IPS-18a (cell line): ENCODE data around the gene CD226.

ENCODE experiments used
- H3K27ac ChIP-seq: one replicate; pipeline ENCODE4 v1.5.1; 2013; ENCODE audit warnings: low read length
- H3K27me3 ChIP-seq: one replicate; pipeline ENCODE4 v1.6.1; 2013; ENCODE audit warnings: mild to moderate bottlenecking, low read length; ENCODE audit not compliant: control insufficient read depth, insufficient read depth
- H3K36me3 ChIP-seq: one replicate; pipeline ENCODE4 v1.6.1; 2013; ENCODE audit warnings: low read depth, low read length; ENCODE audit not compliant: control insufficient read depth
- H3K4me1 ChIP-seq: one replicate; pipeline ENCODE4 v1.6.1; 2013; ENCODE audit warnings: low read depth, low read length; ENCODE audit not compliant: control insufficient read depth
- H3K4me3 ChIP-seq: one replicate; pipeline ENCODE4 v1.5.1; 2013; ENCODE audit warnings: low read length
- H3K9ac ChIP-seq: one replicate; pipeline ENCODE4 v1.6.1; 2013; ENCODE audit warnings: mild to moderate bottlenecking, low read length, moderate library complexity
- H3K9me3 ChIP-seq: one replicate; pipeline ENCODE4 v1.6.1; 2013; ENCODE audit warnings: low read depth, low read length; ENCODE audit not compliant: control insufficient read depth

Gene CD226

GRCh38 chr18:69947361-69948133 is at the start of gene CD226:
TSS of gene CD226 (minus strand) at chr18:69947873. CDS start at chr18:69947406, 467 bp downstream.
- no peaks in the 10 kb centered on the region for H3K27me3 ChIP-seq
- H3K27ac ChIP-seq = no peak within 1 kb of the TSS
- no peak within 1 kb of the TSS for H3K9ac ChIP-seq
- no peaks in the 10 kb centered on the region for H3K36me3 ChIP-seq
- H3K4me3 ChIP-seq = no peak within 1 kb of the TSS
- H3K4me1 ChIP-seq = peaks cover 6% of the 10 kb centered on the region
- H3K9me3 ChIP-seq = no peaks in the 10 kb centered on the region

- no peak overlapping the region for H3K9ac ChIP-seq
- no peak overlapping the region for H3K4me3 ChIP-seq
- H3K4me1 ChIP-seq = peaks cover 24% of the 10 kb centered on the region
- no peaks in the 10 kb centered on the region for H3K36me3 ChIP-seq
- no peaks in the 10 kb centered on the region for H3K27me3 ChIP-seq
- no peaks in the 10 kb centered on the region for H3K9me3 ChIP-seq
- H3K27ac ChIP-seq = no peak overlapping the region
Observed at GRCh38 chr18:69996951-69997798, 49.5 kb upstream of the CD226 start.

GRCh38 chr18:69996417-69996816 is 48.7 kb upstream of the CD226 start:
- H3K27ac ChIP-seq = no peak overlapping the region
- H3K27me3 ChIP-seq = no peaks in the 10 kb centered on the region
- H3K4me3 ChIP-seq = no peak overlapping the region

GRCh38 chr18:69995774-69996173 is 48.1 kb upstream of the CD226 start:
- Histone ChIP-seq H3K36me3 (no peaks in the 10 kb centered on the region), H3K27ac (no peak overlapping the region), H3K4me1 (peaks cover 24% of the 10 kb centered on the region), H3K9me3 (no peaks in the 10 kb centered on the region), H3K27me3 (no peaks in the 10 kb centered on the region), H3K9ac (no peak overlapping the region), H3K4me3 (no peak overlapping the region)

More at GRCh38 chr18:69996417-69996816, 48.7 kb upstream of the CD226 start:
- H3K36me3 ChIP-seq = no peaks in the 10 kb centered on the region
- H3K4me1 ChIP-seq = peaks cover 24% of the 10 kb centered on the region
- no peak overlapping the region for H3K9ac ChIP-seq
- H3K9me3 ChIP-seq = no peaks in the 10 kb centered on the region

GRCh38 chr18:69992776-69993175 is 45.1 kb upstream of the CD226 start:
- Histone ChIP-seq H3K36me3 (no peaks in the 10 kb centered on the region), H3K27ac (no peak overlapping the region), H3K9ac (no peak overlapping the region), H3K4me3 (no peak overlapping the region), H3K9me3 (no peaks in the 10 kb centered on the region), H3K27me3 (no peaks in the 10 kb centered on the region), H3K4me1 (peaks cover 22% of the 10 kb centered on the region)

GRCh38 chr18:69987870-69988269 is 40.2 kb upstream of the CD226 start:
- Histone ChIP-seq H3K4me3 (no peak overlapping the region), H3K4me1 (peaks cover under 1% of the 10 kb centered on the region), H3K9me3 (no peaks in the 10 kb centered on the region), H3K27ac (no peak overlapping the region), H3K27me3 (no peaks in the 10 kb centered on the region), H3K9ac (no peak overlapping the region), H3K36me3 (no peaks in the 10 kb centered on the region)

GRCh38 chr18:69985239-69985638 is 37.6 kb upstream of the CD226 start:
- H3K27ac ChIP-seq = no peak overlapping the region
- no peaks in the 10 kb centered on the region for H3K9me3 ChIP-seq
- H3K4me1 ChIP-seq = peaks cover 18% of the 10 kb centered on the region
- no peaks in the 10 kb centered on the region for H3K36me3 ChIP-seq
- H3K9ac ChIP-seq = no peak overlapping the region
- no peaks in the 10 kb centered on the region for H3K27me3 ChIP-seq
- no peak overlapping the region for H3K4me3 ChIP-seq

GRCh38 chr18:69982417-69982816 is 34.7 kb upstream of the CD226 start:
- Histone ChIP-seq H3K27ac (no peak overlapping the region), H3K9ac (no peak overlapping the region), H3K36me3 (no peaks in the 10 kb centered on the region), H3K4me1 (peaks cover 18% of the 10 kb centered on the region), H3K27me3 (no peaks in the 10 kb centered on the region), H3K9me3 (no peaks in the 10 kb centered on the region), H3K4me3 (no peak overlapping the region)

- no peak overlapping the region for H3K4me3 ChIP-seq
- H3K9me3 ChIP-seq = no peaks in the 10 kb centered on the region
- H3K27ac ChIP-seq = no peak overlapping the region
- H3K36me3 ChIP-seq = no peaks in the 10 kb centered on the region
- no peaks in the 10 kb centered on the region for H3K27me3 ChIP-seq
- H3K9ac ChIP-seq = no peak overlapping the region
- H3K4me1 ChIP-seq = peaks cover 18% of the 10 kb centered on the region
Observed at GRCh38 chr18:69981948-69982347, 34.3 kb upstream of the CD226 start.

- peaks cover 18% of the 10 kb centered on the region for H3K4me1 ChIP-seq
- no peak overlapping the region for H3K27ac ChIP-seq
- H3K9me3 ChIP-seq = no peaks in the 10 kb centered on the region
- no peak overlapping the region for H3K4me3 ChIP-seq
- H3K36me3 ChIP-seq = no peaks in the 10 kb centered on the region
- H3K9ac ChIP-seq = no peak overlapping the region
- H3K27me3 ChIP-seq = no peaks in the 10 kb centered on the region
Observed at GRCh38 chr18:69980982-69981804, 33.5 kb upstream of the CD226 start.

- Histone ChIP-seq H3K4me1 (peaks cover 18% of the 10 kb centered on the region), H3K27me3 (no peaks in the 10 kb centered on the region), H3K4me3 (no peak overlapping the region), H3K27ac (no peak overlapping the region), H3K9me3 (no peaks in the 10 kb centered on the region), H3K36me3 (no peaks in the 10 kb centered on the region), H3K9ac (no peak overlapping the region)
Observed at GRCh38 chr18:69980509-69980908, 32.8 kb upstream of the CD226 start.
